Common myeloid progenitor, CD34-positive (primary cell): ENCODE results near the gene DLST.

Source experiments
- CTCF ChIA-PET: fragments of 350-600 bp; sonication (Branson Sonifier 250); formaldehyde crosslinking; loops from one replicate; lab custom pipeline; 2021; ENCODE audit warnings: antibody characterized with exemption; lab: Charles Lee
- POLR2A ChIA-PET: fragments of 350-600 bp; sonication (Branson Sonifier 250); formaldehyde crosslinking; loops from one replicate; lab custom pipeline; 2021; ENCODE audit warnings: antibody characterized with exemption; lab: Charles Lee
- DNase-seq, 3 donors: peaks; one replicate each; pipeline versions ENCODE4 v3.0.0 to v3.0.0-alpha.2; 2013
- H3K27ac ChIP-seq, 2 experiments: 1 replicate in 1 of 2; 2 replicates in 1 of 2; pipeline ENCODE4 v1.7.0; 2013; ENCODE audit warnings: inconsistent platforms in 2 of 2, low read length in 2 of 2, mild to moderate bottlenecking in 2 of 2, low read depth in 1 of 2, moderate library complexity in 1 of 2; ENCODE audit not compliant: severe bottlenecking in 2 of 2, insufficient read depth in 1 of 2, poor library complexity in 1 of 2
- H3K27me3 ChIP-seq, 5 experiments: replicated peaks in 2 of 5; 1 replicate in 3 of 5; 2 replicates in 2 of 5; pipeline versions ENCODE4 v1.6.1 to v1.7.0; 2013; ENCODE audit warnings: low read length in 4 of 5, mild to moderate bottlenecking in 2 of 5, moderate library complexity in 2 of 5, inconsistent platforms in 1 of 5; ENCODE audit not compliant: insufficient read depth in 5 of 5, control insufficient read depth in 4 of 5
- H3K36me3 ChIP-seq, 4 experiments: 1 replicate in 2 of 4; 2 replicates in 2 of 4; pipeline versions ENCODE4 v1.6.1 to v1.7.0; 2013; ENCODE audit warnings: low read length in 3 of 4, control low read depth in 1 of 4, mild to moderate bottlenecking in 1 of 4; ENCODE audit not compliant: control insufficient read depth in 4 of 4, insufficient read depth in 4 of 4
- H3K4me1 ChIP-seq, 4 experiments: 1 replicate in 3 of 4; 2 replicates in 1 of 4; pipeline versions ENCODE4 v1.6.1 to v1.7.1; 2013; ENCODE audit warnings: low read length in 3 of 4, mild to moderate bottlenecking in 3 of 4, control low read depth in 1 of 4, inconsistent platforms in 1 of 4, moderate library complexity in 1 of 4; ENCODE audit not compliant: control insufficient read depth in 4 of 4, insufficient read depth in 4 of 4; ENCODE audit errors: control extremely low read depth in 1 of 4
- H3K4me3 ChIP-seq, 7 experiments: 1 replicate in 4 of 7; 2 replicates in 3 of 7; pipeline versions ENCODE4 v1.5.1 to v1.7.0; 2013; ENCODE audit warnings: mild to moderate bottlenecking in 7 of 7, low read length in 6 of 7, moderate library complexity in 6 of 7, inconsistent platforms in 2 of 7, low read depth in 2 of 7, control low read depth in 1 of 7; ENCODE audit not compliant: insufficient read depth in 4 of 7, control insufficient read depth in 1 of 7; ENCODE audit errors: extremely low read depth in 1 of 7
- H3K9me3 ChIP-seq, 5 experiments: 1 replicate in 4 of 5; 2 replicates in 1 of 5; pipeline versions ENCODE4 v1.6.1 to v1.7.1; 2013; ENCODE audit warnings: low read length in 4 of 5, mild to moderate bottlenecking in 2 of 5, inconsistent platforms in 1 of 5, low read depth in 1 of 5, moderate library complexity in 1 of 5; ENCODE audit not compliant: control insufficient read depth in 4 of 5, insufficient read depth in 2 of 5; ENCODE audit errors: control extremely low read depth in 1 of 5
- WGBS: methylation state at CpG from one replicate; pipeline ENCODE4 v1.1.5; 2013; ENCODE audit not compliant: insufficient coverage; 5-methylcytosine and 5-hydroxymethylcytosine counted together

DLST gene

DNA sequence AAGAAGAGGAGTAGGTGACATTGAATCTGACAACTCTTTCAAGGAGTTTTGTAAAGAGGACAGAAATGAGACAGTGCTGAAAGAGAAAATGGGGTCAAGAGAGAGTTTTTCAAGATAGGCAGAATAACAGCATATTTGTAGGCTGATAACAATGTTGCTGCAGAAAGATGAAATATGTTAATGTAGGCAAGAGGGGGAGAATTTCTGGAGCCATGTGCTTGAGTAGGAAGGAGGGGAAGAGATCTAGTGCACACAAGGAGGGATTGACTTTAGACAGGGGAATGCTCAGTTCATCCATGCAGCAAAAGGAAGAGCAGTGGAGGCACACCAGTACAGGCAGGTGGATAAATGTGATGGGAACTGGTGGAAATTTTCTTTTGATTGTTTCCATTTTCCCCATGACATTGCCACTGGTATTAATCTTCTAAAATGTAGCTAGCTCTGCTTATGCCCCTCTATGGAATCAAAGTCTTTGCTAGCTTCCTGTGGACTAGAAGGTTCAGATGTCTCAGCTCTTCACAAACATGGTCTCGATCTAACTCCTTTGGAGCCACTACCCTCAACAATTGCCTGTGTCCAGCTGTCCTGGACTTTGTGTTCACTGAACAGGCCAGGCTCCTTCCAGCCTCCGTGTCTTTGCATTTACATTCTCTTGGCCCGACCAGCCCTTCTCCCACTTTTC lies 14.9 kb upstream of the DLST start:
- H3K4me1 ChIP-seq = peaks cover 19 to 37% (median 30%) of the 10 kb centered on the region in 4 experiments
- no peak overlapping the region for H3K4me3 ChIP-seq
- ChIA-PET POLR2A (interaction anchor here (0.6 kb wide), 1 partner anchor 743 kb away, joined by 3 read pairs; no protein-coding TSS in a partner anchor), CTCF (interaction anchor here (2.0 to 22.1 kb wide), 5 partner anchors 7 to 221 kb away, joined by 5 to 498 read pairs (median 434); partner anchors contain the start of genes DLST and PROX2)
- WGBS = 96% methylated on average over 3 of the region's 3 CpGs
- no peak for DNase-seq
- H3K27ac ChIP-seq = no peak overlapping the region
- no peaks in the 10 kb centered on the region for H3K27me3 ChIP-seq
- no peaks in the 10 kb centered on the region for H3K36me3 ChIP-seq
- H3K9me3 ChIP-seq = no peaks in the 10 kb centered on the region

DNA sequence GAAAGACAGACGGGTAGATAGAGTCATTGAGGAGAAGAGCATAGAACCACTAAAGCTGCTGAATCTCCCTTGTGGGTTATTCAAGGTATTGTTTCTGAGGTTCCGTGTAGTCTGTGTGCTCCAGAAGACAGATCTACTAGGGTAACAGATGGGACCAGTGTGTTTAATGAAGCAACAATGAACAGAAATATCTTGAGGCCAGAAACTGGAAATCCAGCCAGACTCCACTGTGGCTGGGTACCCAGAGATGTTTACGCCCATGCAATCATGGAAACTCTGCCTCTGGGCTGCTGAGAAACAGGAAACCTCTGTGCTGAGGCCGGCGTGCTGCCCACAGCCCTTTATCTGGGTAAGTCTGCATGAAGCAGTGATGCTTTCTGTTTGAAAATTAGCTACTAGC lies 14.0 kb upstream of the DLST start:
- 40% methylated on average over 3 of the region's 5 CpGs for WGBS
- Histone ChIP-seq H3K9me3 (no peaks in the 10 kb centered on the region), H3K27ac (peak overlapping the region in 1 of 2 experiments; percentile 17), H3K4me1 (peaks cover 19 to 32% (median 27%) of the 10 kb centered on the region in 4 experiments), H3K27me3 (no peaks in the 10 kb centered on the region), H3K36me3 (no peaks in the 10 kb centered on the region), H3K4me3 (peak overlapping the region in 1 of 7 experiments; percentile 6)
- peak; percentile 48 to 90 (median 87) for DNase-seq
- ChIA-PET POLR2A (interaction anchor here (0.6 kb wide), 1 partner anchor 742 kb away, joined by 3 read pairs; no protein-coding TSS in a partner anchor), CTCF (interaction anchor here (1.0 to 22.1 kb wide), 8 partner anchors 8 to 236 kb away, joined by 3 to 498 read pairs (median 9); partner anchors contain the start of genes DLST and PROX2)

DNA sequence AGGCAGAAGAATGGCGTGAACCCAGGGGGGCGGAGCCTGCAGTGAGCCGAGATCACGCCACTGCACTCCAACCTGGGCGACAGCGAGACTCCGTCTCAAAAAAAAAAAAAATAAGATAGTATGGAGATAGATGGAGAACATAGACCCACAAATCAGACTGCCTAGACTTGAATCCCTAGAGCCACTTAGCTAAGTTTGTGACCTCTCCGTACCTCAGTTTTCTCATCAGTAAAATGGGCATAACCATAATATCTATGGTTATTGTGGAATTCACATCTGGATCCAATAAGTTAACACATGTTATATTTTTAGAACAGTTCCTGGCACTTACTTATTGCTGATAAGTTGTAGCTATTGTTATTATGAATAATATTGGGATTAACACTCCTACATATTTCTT lies 13.0 kb upstream of the DLST start:
- ChIA-PET POLR2A (no interaction called here), CTCF (interaction anchor here (0.7 to 22.1 kb wide), 9 partner anchors 8 to 369 kb away, joined by 3 to 498 read pairs (median 5); partner anchors contain the start of genes DLST and PROX2)
- 100% methylated on average over 5 of the region's 8 CpGs for WGBS

GRCh38 chr14:74871819-74872218 lies 9.9 kb upstream of the DLST start:
- H3K4me1 ChIP-seq = peaks cover 14 to 34% (median 30%) of the 10 kb centered on the region in 4 experiments
- no peaks in the 10 kb centered on the region for H3K27me3 ChIP-seq
- POLR2A ChIA-PET = no interaction called here
- no peak for DNase-seq
- H3K4me3 ChIP-seq = no peak overlapping the region
- CTCF ChIA-PET = interaction anchor here (0.9 to 20.7 kb wide), 10 partner anchors 10 to 70 kb away, joined by 3 to 434 read pairs (median 8); partner anchors contain the start of gene DLST
- no peak overlapping the region for H3K27ac ChIP-seq
- H3K36me3 ChIP-seq = no peaks in the 10 kb centered on the region
- 100% methylated on average over 3 of the region's 4 CpGs for WGBS
- no peaks in the 10 kb centered on the region for H3K9me3 ChIP-seq

More for the DNA sequence above, 13.0 kb upstream of the DLST start:
- Histone ChIP-seq H3K27ac (no peak overlapping the region), H3K27me3 (no peaks in the 10 kb centered on the region), H3K4me1 (peaks cover 13 to 22% (median 16%) of the 10 kb centered on the region in 4 experiments), H3K9me3 (no peaks in the 10 kb centered on the region), H3K36me3 (no peaks in the 10 kb centered on the region), H3K4me3 (no peak overlapping the region)
- DNase-seq = no peak

- Histone ChIP-seq H3K4me3 (peak overlapping the region in 2 of 7 experiments; percentile 8 to 37), H3K27ac (no peak overlapping the region), H3K27me3 (no peaks in the 10 kb centered on the region), H3K9me3 (no peaks in the 10 kb centered on the region), H3K4me1 (peaks cover 5 to 35% (median 25%) of the 10 kb centered on the region in 4 experiments), H3K36me3 (no peaks in the 10 kb centered on the region)
- ChIA-PET POLR2A (interaction anchor here (0.6 kb wide), 1 partner anchor 230 kb away, joined by 3 read pairs; no protein-coding TSS in a partner anchor), CTCF (interaction anchor here (1.5 to 20.7 kb wide), 5 partner anchors 15 to 213 kb away, joined by 4 to 434 read pairs (median 103); no protein-coding TSS in a partner anchor)
- 91% methylated on average over 4 of the region's 5 CpGs for WGBS
- DNase-seq = no peak
These were observed 6.5 kb upstream of the DLST start for GRCh38 chr14:74875204-74875603.

DNA sequence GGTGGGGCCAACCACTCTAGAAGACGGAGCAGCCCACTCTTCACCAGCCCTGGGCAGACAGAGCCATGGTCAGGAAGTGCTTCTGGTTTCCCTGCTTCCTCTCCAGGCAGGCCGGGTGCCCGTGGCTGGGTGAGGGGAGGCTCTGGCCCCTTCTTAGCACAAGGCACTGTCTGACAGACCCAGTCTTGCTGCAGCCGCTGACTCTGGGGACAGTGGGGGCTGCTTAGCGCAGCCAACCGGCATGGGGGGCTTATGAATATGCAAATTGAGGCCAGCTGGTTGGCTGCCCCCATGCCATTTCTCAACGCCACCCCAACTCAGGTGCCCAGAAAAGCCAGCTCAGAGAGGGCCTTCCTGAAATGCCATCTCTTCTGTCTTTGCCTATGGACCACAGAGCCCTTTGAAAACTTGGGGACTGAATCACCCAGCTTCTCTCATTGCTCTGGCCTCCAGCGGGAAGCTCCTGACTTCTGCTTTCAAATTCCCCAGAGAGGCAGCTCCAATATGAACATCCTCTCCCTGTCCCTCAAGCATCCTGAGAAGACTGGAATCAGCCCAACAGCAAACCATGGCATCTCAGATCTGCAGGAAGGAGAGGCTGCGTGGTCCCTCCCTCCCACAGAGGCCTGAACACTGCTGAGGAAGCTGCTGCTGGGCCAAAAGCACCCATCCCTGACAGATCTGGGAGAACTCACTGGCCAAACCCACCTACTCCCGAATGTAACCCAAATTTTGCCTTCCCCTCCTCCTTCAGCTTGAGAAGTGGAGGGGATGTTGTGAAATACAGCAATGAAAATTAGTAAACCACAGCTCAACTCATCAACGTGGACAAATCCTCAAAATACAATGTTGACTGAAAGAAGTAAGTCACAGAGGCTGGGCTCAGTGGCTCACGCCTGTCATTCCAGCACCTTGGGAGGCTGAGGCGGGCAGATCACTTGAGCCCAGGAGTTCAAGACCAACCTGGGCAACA lies 5.5 kb upstream of the DLST start, which contains the start of gene PROX2:
TSS of gene PROX2 (minus strand) at position 205 of the 973 bp plus-strand sequence. CDS start 12,311 bp downstream, outside the sequence.
- Histone ChIP-seq H3K36me3 (no peaks in the 10 kb centered on the region), H3K27me3 (no peaks in the 10 kb centered on the region), H3K9me3 (no peaks in the 10 kb centered on the region), H3K4me1 (peaks cover 9 to 40% (median 30%) of the 10 kb centered on the region in 4 experiments), H3K27ac (no peak within 1 kb of the TSS), H3K4me3 (peak within 1 kb of the TSS in 6 of 7 experiments; percentile 8 to 45 (median 30))
- 9% methylated on average over 11 of the region's 13 CpGs for WGBS
- ChIA-PET CTCF (interaction anchor here (0.8 to 20.7 kb wide), 10 partner anchors 10 to 222 kb away, joined by 3 to 434 read pairs (median 4); no protein-coding TSS in a partner anchor), POLR2A (interaction anchor here (1.1 kb wide), 1 partner anchor 16 kb away, joined by 3 read pairs; no protein-coding TSS in a partner anchor)
- peak; percentile 34 to 78 (median 65) for DNase-seq
